GM19467 (cell line): Measurements from ENCODE around the gene EHBP1L1.
"Not testable (repeated sequence)": the region's sequence is repeated elsewhere in the genome, so short reads cannot be mapped to it uniquely, and the experiment has no call there.

Source experiments
- ATAC-seq: cut with Tn5 transposase; IDR thresholded peaks from one replicate; pipeline ENCODE4 v1.9.1; 2021; ENCODE audit warnings: mild to moderate bottlenecking, moderate library complexity; ENCODE audit not compliant: unreplicated experiment

Gene EHBP1L1

GRCh38 chr11:65560555-65561418, 15.1 kb upstream of the EHBP1L1 start:
- ATAC-seq = no peak

GRCh38 chr11:65562020-65562419, 13.8 kb upstream of the EHBP1L1 start:
- ATAC-seq = no peak

GRCh38 chr11:65562788-65563187, 13.1 kb upstream of the EHBP1L1 start:
- ATAC-seq = no peak

- no peak for ATAC-seq
Measured at GRCh38 chr11:65563601-65564000, 12.3 kb upstream of the EHBP1L1 start.

GRCh38 chr11:65564879-65565559, 10.8 kb upstream of the EHBP1L1 start:
- not testable (repeated sequence) for ATAC-seq

- ATAC-seq = no peak
Measured at GRCh38 chr11:65565624-65566453, 10.0 kb upstream of the EHBP1L1 start.

GRCh38 chr11:65569164-65569972, 6.5 kb upstream of the EHBP1L1 start:
- peak; percentile 0 for ATAC-seq

GRCh38 chr11:65569973-65570918, 5.6 kb upstream of the EHBP1L1 start, which contains the start of gene ZNRD2:
Gene ZNRD2 (plus strand): TSS chr11:65570477. CDS start chr11:65570492, 15 bp downstream.
- ATAC-seq = peak; percentile 55

- no peak for ATAC-seq
Measured at GRCh38 chr11:65571420-65571819, 4.4 kb upstream of the EHBP1L1 start.

- ATAC-seq = no peak
Measured at GRCh38 chr11:65571940-65572339, 3.9 kb upstream of the EHBP1L1 start.

GRCh38 chr11:65572356-65573051, 3.3 kb upstream of the EHBP1L1 start, which contains the start of gene FAM89B:
Gene FAM89B (plus strand): TSS chr11:65572538. CDS start chr11:65572670, 132 bp downstream.
- no peak for ATAC-seq

- ATAC-seq = no peak
Measured at GRCh38 chr11:65573391-65574079, 2.3 kb upstream of the EHBP1L1 start.

GRCh38 chr11:65574109-65574810, 1.6 kb upstream of the EHBP1L1 start:
- peak; percentile 28 for ATAC-seq

- no peak for ATAC-seq
Measured at GRCh38 chr11:65574811-65575567, 864 bp upstream of the EHBP1L1 start.

- ATAC-seq = no peak
Measured at GRCh38 chr11:65576232-65576866, 496 bp downstream of the EHBP1L1 start.
